ENCODE results near the gene ZNF678. TPM values are rescaled to one million over a fixed set of nuclear protein-coding genes. Genes with fewer than 3 reads are reported as not detected.

Gene ZNF678
- total RNA-seq, 1 experiment from 2014 or later: 13.0 TPM

DNA sequence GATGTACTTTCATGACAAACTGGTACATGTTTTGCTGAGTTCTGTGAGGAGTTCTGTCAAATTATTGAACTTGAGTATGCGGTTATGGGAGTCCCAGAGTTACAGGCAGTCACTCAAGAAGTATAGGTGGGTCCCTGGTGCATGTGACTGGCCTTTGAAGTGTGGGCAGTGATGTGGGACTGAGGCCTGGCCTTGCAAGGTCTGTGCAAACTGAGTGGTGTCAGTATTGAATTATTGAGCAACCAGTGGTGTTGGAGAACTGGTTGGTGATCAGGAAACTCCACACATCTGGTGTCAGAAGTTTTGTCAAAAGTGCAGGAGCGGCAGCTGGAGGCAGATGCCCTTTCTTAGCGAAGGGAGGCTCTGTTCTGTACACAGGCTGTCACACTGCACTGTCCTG is 5.2 kb downstream of the ZNF678 start:
- no TSS peak for BruUV-seq (replicated peaks)
- H3K4me1 Mint-ChIP-seq (ENCODE audit: insufficient read depth, unreplicated experiment): peaks cover 10% of the 10 kb centered on the region
- no peak overlapping the region for H3K27ac Mint-ChIP-seq (ENCODE audit: low read depth, unreplicated experiment)
- H3K4me3 Mint-ChIP-seq (ENCODE audit: unreplicated experiment): no peak overlapping the region
- intact Hi-C loops (cut with micrococcal nuclease): no loop called here
- POLR2A ChIA-PET: no interaction called here
- no peak for DNase-seq (ENCODE audit: unreplicated experiment)
- CTCF ChIA-PET: interaction anchor here (0.7 to 1.8 kb wide), 6 partner anchors 11 to 816 kb away, joined by 3 to 5 read pairs (median 4); no protein-coding TSS in a partner anchor
- no peaks in the 10 kb centered on the region for H3K27me3 Mint-ChIP-seq (ENCODE audit: insufficient read depth, unreplicated experiment)
- peaks cover 22% of the 10 kb centered on the region for H3K9me3 Mint-ChIP-seq (ENCODE audit: unreplicated experiment)
- TF ChIP-seq CTCF (IDR thresholded peaks at IDR 0.05; ENCODE audit: unreplicated experiment): no peak
- peaks cover 13% of the 10 kb centered on the region for H3K36me3 Mint-ChIP-seq (ENCODE audit: insufficient read depth, unreplicated experiment)

DNA sequence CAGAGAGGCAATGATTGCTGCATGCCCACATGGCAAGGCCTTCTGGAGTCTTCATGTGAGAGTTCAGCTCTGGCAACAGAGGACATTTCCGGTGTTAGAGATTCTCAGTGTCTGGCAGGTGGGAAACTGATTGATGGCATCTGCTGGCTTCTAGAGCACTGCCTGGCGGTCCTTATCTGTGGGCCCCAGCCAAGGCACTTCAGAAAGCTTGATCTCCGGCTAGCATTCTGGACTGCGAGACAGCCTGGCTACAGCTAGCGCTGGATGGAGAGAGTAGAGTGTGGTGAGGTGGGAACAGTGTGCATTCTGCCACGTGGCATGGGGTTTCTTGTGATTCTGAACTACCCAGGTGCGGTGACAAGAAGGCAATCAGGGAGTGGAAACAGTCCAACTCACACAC is 9.4 kb downstream of the ZNF678 start:
- DNase-seq (ENCODE audit: unreplicated experiment): no peak
- POLR2A ChIA-PET: interaction anchor here (0.6 to 1.7 kb wide), 3 partner anchors 9 to 48 kb away, joined by 3 to 14 read pairs (median 4); partner anchors contain the start of gene ZNF678
- no peak overlapping the region for H3K27ac Mint-ChIP-seq (ENCODE audit: low read depth, unreplicated experiment)
- no TSS peak for BruUV-seq (replicated peaks)
- no peaks in the 10 kb centered on the region for H3K27me3 Mint-ChIP-seq (ENCODE audit: insufficient read depth, unreplicated experiment)
- peaks cover 64% of the 10 kb centered on the region for H3K9me3 Mint-ChIP-seq (ENCODE audit: unreplicated experiment)
- H3K4me1 Mint-ChIP-seq (ENCODE audit: insufficient read depth, unreplicated experiment): no peaks in the 10 kb centered on the region
- TF ChIP-seq CTCF (IDR thresholded peaks at IDR 0.05; ENCODE audit: unreplicated experiment): no peak
- intact Hi-C loops (cut with micrococcal nuclease): no loop called here
- no peak overlapping the region for H3K4me3 Mint-ChIP-seq (ENCODE audit: unreplicated experiment)
- CTCF ChIA-PET: no interaction called here
- peaks cover 12% of the 10 kb centered on the region for H3K36me3 Mint-ChIP-seq (ENCODE audit: insufficient read depth, unreplicated experiment)

DNA sequence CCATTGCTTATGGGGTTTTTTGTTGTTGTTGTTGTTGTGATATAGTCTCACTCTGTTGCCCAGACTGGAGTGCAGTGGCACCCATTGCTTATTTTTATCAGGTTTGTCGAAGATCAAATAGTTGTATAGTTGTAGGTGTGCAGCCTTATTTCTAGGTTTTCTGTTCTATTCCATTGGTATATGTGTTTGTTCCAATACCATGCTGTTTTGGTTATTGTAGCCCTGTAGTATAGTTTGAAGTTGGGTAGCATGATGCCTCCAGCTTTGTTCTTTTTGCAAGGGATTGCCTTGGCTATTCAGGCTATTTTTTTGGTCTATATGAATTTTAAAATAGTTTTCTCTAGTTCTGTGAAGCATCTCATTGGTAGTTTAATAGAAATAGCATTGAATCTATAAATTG is 11.6 kb downstream of the ZNF678 start:
- H3K36me3 Mint-ChIP-seq (ENCODE audit: insufficient read depth, unreplicated experiment): peaks cover 10% of the 10 kb centered on the region
- ChIA-PET POLR2A (interaction anchor here (1.3 kb wide), 1 partner anchor 11 kb away, joined by 5 read pairs; no protein-coding TSS in a partner anchor), CTCF (interaction anchor here (0.7 to 1.0 kb wide), 3 partner anchors 11 to 126 kb away, joined by 3 read pairs; no protein-coding TSS in a partner anchor)
- no peak for DNase-seq (ENCODE audit: unreplicated experiment)
- no peak overlapping the region for H3K27ac Mint-ChIP-seq (ENCODE audit: low read depth, unreplicated experiment)
- no TSS peak for BruUV-seq (replicated peaks)
- no peak overlapping the region for H3K4me3 Mint-ChIP-seq (ENCODE audit: unreplicated experiment)
- intact Hi-C loops (cut with micrococcal nuclease): no loop called here
- no peaks in the 10 kb centered on the region for H3K4me1 Mint-ChIP-seq (ENCODE audit: insufficient read depth, unreplicated experiment)
- no peaks in the 10 kb centered on the region for H3K27me3 Mint-ChIP-seq (ENCODE audit: insufficient read depth, unreplicated experiment)
- H3K9me3 Mint-ChIP-seq (ENCODE audit: unreplicated experiment): peaks cover 71% of the 10 kb centered on the region
- TF ChIP-seq CTCF (IDR thresholded peaks at IDR 0.05; ENCODE audit: unreplicated experiment): no peak

GRCh38 chr1:227576189-227576588 is 12.8 kb downstream of the ZNF678 start:
- no peak for DNase-seq (ENCODE audit: unreplicated experiment)
- POLR2A ChIA-PET: interaction anchor here (0.7 to 1.2 kb wide), 5 partner anchors 10 to 21 kb away, joined by 3 to 5 read pairs (median 4); partner anchors contain the start of gene ZNF678
- H3K27me3 Mint-ChIP-seq (ENCODE audit: insufficient read depth, unreplicated experiment): no peaks in the 10 kb centered on the region
- H3K4me3 Mint-ChIP-seq (ENCODE audit: unreplicated experiment): no peak overlapping the region
- peaks cover 65% of the 10 kb centered on the region for H3K9me3 Mint-ChIP-seq (ENCODE audit: unreplicated experiment)
- no peaks in the 10 kb centered on the region for H3K4me1 Mint-ChIP-seq (ENCODE audit: insufficient read depth, unreplicated experiment)
- intact Hi-C loops (cut with micrococcal nuclease): no loop called here
- no TSS peak for BruUV-seq (replicated peaks)
- peaks cover 10% of the 10 kb centered on the region for H3K36me3 Mint-ChIP-seq (ENCODE audit: insufficient read depth, unreplicated experiment)
- H3K27ac Mint-ChIP-seq (ENCODE audit: low read depth, unreplicated experiment): no peak overlapping the region
- CTCF ChIA-PET: no interaction called here
- TF ChIP-seq CTCF (IDR thresholded peaks at IDR 0.05; ENCODE audit: unreplicated experiment): no peak
